Keratinocyte (primary cell): ENCODE measurements around the gene CLDND2. TPM values are rescaled to one million over a fixed set of nuclear protein-coding genes. Genes with fewer than 3 reads are reported as not detected.

ENCODE experiments used
- DNase-seq: peaks from one replicate; pipeline ENCODE4 v3.0.0-alpha.2; 2011; ENCODE audit warnings: low read depth, missing footprints, low spot score
- FAIRE-seq: peaks from 2 replicates; lab custom pipeline; 2011; peaks lifted over from hg19 to GRCh38; lab: Jason Lieb, UNC
- H2AFZ ChIP-seq: 2 replicates; pipeline ENCODE4 v1.6.0; 2012; ENCODE audit warnings: low read length, control low read depth, inconsistent platforms; ENCODE audit not compliant: control insufficient read depth
- H3K27ac ChIP-seq: 2 replicates; pipeline ENCODE4 v1.5.1; 2011; ENCODE audit warnings: low read length; ENCODE audit not compliant: control insufficient read depth, insufficient read depth
- H3K27me3 ChIP-seq: 3 replicates; pipeline ENCODE4 v1.6.0; 2011; ENCODE audit warnings: low read length; ENCODE audit not compliant: control insufficient read depth, insufficient read depth; ENCODE audit errors: extremely low read depth
- H3K36me3 ChIP-seq, 2 experiments: 2 replicates in 1 of 2; 3 replicates in 1 of 2; pipeline ENCODE4 v1.5.1; 2011; ENCODE audit warnings: low read length in 2 of 2, mild to moderate bottlenecking in 1 of 2; ENCODE audit not compliant: control insufficient read depth in 2 of 2, insufficient read depth in 2 of 2; ENCODE audit errors: extremely low read depth in 1 of 2
- H3K4me1 ChIP-seq: 3 replicates; pipeline ENCODE4 v1.5.1; 2011; ENCODE audit warnings: low read length; ENCODE audit not compliant: control insufficient read depth, insufficient read depth; ENCODE audit errors: extremely low read depth
- H3K4me2 ChIP-seq: 3 replicates; pipeline ENCODE4 v1.6.0; 2011; ENCODE audit warnings: low read depth, low read length; ENCODE audit not compliant: control insufficient read depth, insufficient read depth; ENCODE audit errors: extremely low read depth
- H3K4me3 ChIP-seq, 3 experiments: fragments of 200-600 bp in 1 of 3; sonication (generic) in 1 of 3; 2 replicates in 2 of 3; 3 replicates in 1 of 3; pipeline ENCODE4 v1.5.1; 2011 to 2016; ENCODE audit warnings: low read length in 3 of 3, mild to moderate bottlenecking in 3 of 3, control low read depth in 2 of 3, inconsistent platforms in 1 of 3, low read depth in 1 of 3, mixed read lengths in 1 of 3, mixed run types in 1 of 3, moderate library complexity in 1 of 3; ENCODE audit not compliant: control insufficient read depth in 2 of 3, insufficient read depth in 2 of 3; ENCODE audit errors: extremely low read depth in 1 of 3
- H3K79me2 ChIP-seq: 2 replicates; pipeline ENCODE4 v1.6.0; 2012; ENCODE audit warnings: low read length; ENCODE audit not compliant: control insufficient read depth, insufficient read depth
- H3K9ac ChIP-seq: 3 replicates; pipeline ENCODE4 v1.6.0; 2011; ENCODE audit warnings: low read length; ENCODE audit not compliant: control insufficient read depth, insufficient read depth; ENCODE audit errors: extremely low read depth
- H3K9me1 ChIP-seq: 3 replicates; pipeline ENCODE4 v1.6.0; 2011; ENCODE audit warnings: low read length; ENCODE audit not compliant: control insufficient read depth, insufficient read depth; ENCODE audit errors: extremely low read depth
- H3K9me3 ChIP-seq: 2 replicates; pipeline ENCODE4 v1.5.1; 2012; ENCODE audit warnings: low read depth, low read length; ENCODE audit not compliant: control insufficient read depth
- H4K20me1 ChIP-seq: 3 replicates; pipeline ENCODE4 v1.6.0; 2011; ENCODE audit warnings: low read length; ENCODE audit not compliant: control insufficient read depth, insufficient read depth; ENCODE audit errors: extremely low read depth
- EZH2 ChIP-seq: IDR thresholded peaks from one replicate; pipeline ENCODE4 v1.6.1; 2012; ENCODE audit warnings: inconsistent platforms, mild to moderate bottlenecking, low read length, moderate library complexity
- dilution Hi-C: fragments of 300-500 bp; cut with MboI; formaldehyde crosslinking; loops from one replicate; pipeline ENCODE4 v1.7.0; 2020; ENCODE audit warnings: low sequenced_read_pairs; ENCODE audit not compliant: extremely low pct_ligation_motif_present
- polyA plus RNA-seq, 5 experiments: library from polyadenylated mRNA; depleted of rRNA in 3 of 5; stranded (reverse) in 3 of 5; stranded (forward) in 1 of 5; unstranded in 1 of 5; fragments of >200 nt; gene quantifications; 1 replicate in 1 of 5; 2 replicates in 3 of 5; 3 replicates in 1 of 5; pipeline versions ENCODE4 v1.2.1 to v1.2.3, GENCODE V29; 2011 to 2012; ENCODE audit warnings: missing spikeins in 2 of 5, low read depth in 1 of 5, low replicate concordance in 1 of 5
- TF ChIP-seq, protein P1 (sequence below), 3 experiments: IDR thresholded peaks in 1 of 3; conservative IDR thresholded peaks in 1 of 3; optimal IDR thresholded peaks in 1 of 3; 2 replicates in 2 of 3; 3 replicates in 1 of 3; pipeline versions ENCODE3 to v1.5.1; 2011; ENCODE audit warnings: low read length in 3 of 3, mild to moderate bottlenecking in 3 of 3, moderate library complexity in 2 of 3, control low read depth in 1 of 3, inconsistent platforms in 1 of 3; ENCODE audit not compliant: insufficient read depth in 2 of 3; ENCODE audit errors: extremely low read depth in 1 of 3

CLDND2 gene
- polyA plus RNA-seq, 1 donor (not counting 4 experiments of a cell fraction or from before 2014, with no cell fraction given), result 0.37 TPM

DNA sequence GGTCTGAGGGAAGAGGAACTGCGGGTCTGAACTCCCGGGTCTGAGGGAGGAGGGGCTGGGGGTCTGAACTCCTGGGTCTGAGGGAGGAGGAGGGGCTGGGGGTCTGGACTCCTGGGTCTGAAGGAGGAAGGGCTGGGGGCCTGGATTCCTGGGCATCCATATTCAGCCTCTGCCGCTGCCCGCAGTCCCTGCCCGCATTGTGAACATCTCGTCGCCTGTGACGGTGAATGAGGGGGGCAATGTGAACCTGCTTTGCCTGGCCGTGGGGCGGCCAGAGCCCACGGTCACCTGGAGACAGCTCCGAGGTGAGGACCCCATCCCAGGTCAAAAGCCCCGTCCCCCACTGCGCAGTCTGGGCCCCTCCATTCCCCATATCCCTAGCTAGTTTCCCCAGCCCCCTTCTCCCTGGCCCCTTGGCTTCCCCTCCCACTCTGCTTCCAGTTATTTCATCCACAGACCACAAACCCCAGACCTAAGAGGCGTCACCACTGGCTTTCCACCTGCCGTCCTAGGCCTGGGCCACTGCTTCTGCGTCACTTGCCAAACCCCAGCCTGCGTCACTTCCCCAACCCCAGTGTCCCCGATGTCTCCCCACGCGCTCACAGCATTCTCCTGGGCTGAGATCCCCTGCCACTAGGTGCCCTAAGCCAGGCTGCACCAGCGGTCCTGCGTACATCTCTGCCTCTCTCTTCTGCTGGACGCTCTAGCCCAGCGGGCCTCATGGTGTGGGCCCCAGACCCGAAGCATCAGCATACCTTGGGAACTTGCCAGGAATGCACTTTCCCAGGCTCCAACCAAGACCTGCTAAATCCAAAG lies 43.4 kb downstream of the CLDND2 start:
- no peak for TF ChIP-seq EZH2
- TF ChIP-seq, protein P1, sequence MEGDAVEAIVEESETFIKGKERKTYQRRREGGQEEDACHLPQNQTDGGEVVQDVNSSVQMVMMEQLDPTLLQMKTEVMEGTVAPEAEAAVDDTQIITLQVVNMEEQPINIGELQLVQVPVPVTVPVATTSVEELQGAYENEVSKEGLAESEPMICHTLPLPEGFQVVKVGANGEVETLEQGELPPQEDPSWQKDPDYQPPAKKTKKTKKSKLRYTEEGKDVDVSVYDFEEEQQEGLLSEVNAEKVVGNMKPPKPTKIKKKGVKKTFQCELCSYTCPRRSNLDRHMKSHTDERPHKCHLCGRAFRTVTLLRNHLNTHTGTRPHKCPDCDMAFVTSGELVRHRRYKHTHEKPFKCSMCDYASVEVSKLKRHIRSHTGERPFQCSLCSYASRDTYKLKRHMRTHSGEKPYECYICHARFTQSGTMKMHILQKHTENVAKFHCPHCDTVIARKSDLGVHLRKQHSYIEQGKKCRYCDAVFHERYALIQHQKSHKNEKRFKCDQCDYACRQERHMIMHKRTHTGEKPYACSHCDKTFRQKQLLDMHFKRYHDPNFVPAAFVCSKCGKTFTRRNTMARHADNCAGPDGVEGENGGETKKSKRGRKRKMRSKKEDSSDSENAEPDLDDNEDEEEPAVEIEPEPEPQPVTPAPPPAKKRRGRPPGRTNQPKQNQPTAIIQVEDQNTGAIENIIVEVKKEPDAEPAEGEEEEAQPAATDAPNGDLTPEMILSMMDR (optimal IDR thresholded peaks at IDR 0.05 in 1 of 3, IDR thresholded peaks at IDR 0.05 in 1 of 3, conservative IDR thresholded peaks at IDR 0.05 in 1 of 3; ENCODE audit: extremely low read depth in 1 of 3, insufficient read depth in 2 of 3, low read length in 3 of 3), result no peak
- no peak overlapping the region for H3K4me2 ChIP-seq

DNA sequence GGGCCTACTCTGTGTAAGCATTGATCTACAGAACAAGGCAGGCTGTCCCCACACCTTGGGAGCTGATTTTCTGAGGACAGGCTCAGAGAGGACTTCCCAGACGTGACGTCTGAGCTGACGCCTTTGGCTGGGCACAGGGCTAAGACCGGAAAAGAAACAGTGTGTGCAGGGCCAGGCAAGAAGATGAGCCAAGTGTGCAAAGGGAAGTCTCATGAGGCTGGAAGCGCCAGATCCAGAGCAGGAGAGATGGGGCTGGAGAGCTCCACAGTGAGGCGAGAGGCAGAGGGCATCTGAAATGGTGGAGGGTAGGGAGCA lies 44.7 kb downstream of the CLDND2 start:
- no peaks in the 10 kb centered on the region for H3K36me3 ChIP-seq
- H3K9me1 ChIP-seq, result no peaks in the 10 kb centered on the region
- no peaks in the 10 kb centered on the region for H3K9me3 ChIP-seq
- dilution Hi-C loops, result no loop called here
- no peak overlapping the region for H3K4me3 ChIP-seq
- FAIRE-seq (no peak), DNase-seq (no peak)
- H2AFZ ChIP-seq, result no peak overlapping the region
- no peak for TF ChIP-seq EZH2
- TF ChIP-seq, protein P1 (optimal IDR thresholded peaks at IDR 0.05 in 1 of 3, IDR thresholded peaks at IDR 0.05 in 1 of 3, conservative IDR thresholded peaks at IDR 0.05 in 1 of 3; ENCODE audit: extremely low read depth in 1 of 3, insufficient read depth in 2 of 3, low read length in 3 of 3), result no peak
- no peaks in the 10 kb centered on the region for H4K20me1 ChIP-seq
- H3K4me1 ChIP-seq, result no peaks in the 10 kb centered on the region
- H3K27me3 ChIP-seq, result peaks cover 10% of the 10 kb centered on the region
- H3K27ac ChIP-seq, result no peak overlapping the region
- H3K79me2 ChIP-seq, result no peaks in the 10 kb centered on the region
- no peak overlapping the region for H3K4me2 ChIP-seq
- no peak overlapping the region for H3K9ac ChIP-seq

More for the DNA sequence above, 43.4 kb downstream of the CLDND2 start:
- H4K20me1 ChIP-seq, result no peaks in the 10 kb centered on the region
- no peak overlapping the region for H2AFZ ChIP-seq
- no peaks in the 10 kb centered on the region for H3K36me3 ChIP-seq
- no peaks in the 10 kb centered on the region for H3K79me2 ChIP-seq
- dilution Hi-C loops, result no loop called here
- DNase-seq, result no peak
- no peaks in the 10 kb centered on the region for H3K4me1 ChIP-seq
- no peaks in the 10 kb centered on the region for H3K9me3 ChIP-seq
- H3K9me1 ChIP-seq, result no peaks in the 10 kb centered on the region
- H3K4me3 ChIP-seq, result no peak overlapping the region
- FAIRE-seq, result no peak
- H3K27me3 ChIP-seq, result peaks cover 10% of the 10 kb centered on the region
- no peak overlapping the region for H3K9ac ChIP-seq
- no peak overlapping the region for H3K27ac ChIP-seq
